DND-41 (cell line): ENCODE results near the gene RGL1.

Experiments used
- ATAC-seq: fragments of 200-7000 bp; cut with Tn5 transposase; 3 replicates; pipeline ENCODE4 v1.9.1; 2021; ENCODE audit warnings: low read depth; ENCODE audit not compliant: insufficient read depth
- DNase-seq: peaks from one replicate; pipeline ENCODE4 v3.0.0-alpha.2; 2020
- H2AFZ ChIP-seq: 2 replicates; pipeline ENCODE4 v1.6.0; 2012; ENCODE audit warnings: low read depth, low read length
- H3K27ac ChIP-seq: 2 replicates; pipeline ENCODE4 v1.5.1; 2012; ENCODE audit warnings: low read length, inconsistent platforms
- H3K27me3 ChIP-seq: fragments of 200-600 bp; sonication (generic); 2 replicates; pipeline ENCODE4 v1.6.0; 2012; ENCODE audit warnings: low read length, mild to moderate bottlenecking, inconsistent platforms; ENCODE audit not compliant: insufficient read depth, poor library complexity
- H3K36me3 ChIP-seq: 2 replicates; pipeline ENCODE4 v1.5.1; 2012; ENCODE audit warnings: low read length, inconsistent platforms; ENCODE audit not compliant: insufficient read depth
- H3K4me1 ChIP-seq: 2 replicates; pipeline ENCODE4 v1.5.1; 2012; ENCODE audit warnings: mild to moderate bottlenecking, low read length; ENCODE audit not compliant: insufficient read depth
- H3K4me2 ChIP-seq: 2 replicates; pipeline ENCODE4 v1.6.0; 2012; ENCODE audit warnings: mild to moderate bottlenecking, moderate library complexity, low read length, inconsistent platforms; ENCODE audit not compliant: insufficient read depth
- H3K4me3 ChIP-seq, 2 experiments: fragments of 200-600 bp in 1 of 2; shearing (Covaris generic) in 1 of 2; 2 replicates each; pipeline ENCODE4 v1.5.1; 2012 to 2016; ENCODE audit warnings: inconsistent platforms in 2 of 2, low read length in 2 of 2, mild to moderate bottlenecking in 2 of 2, low read depth in 1 of 2, moderate library complexity in 1 of 2
- H3K79me2 ChIP-seq: 2 replicates; pipeline ENCODE4 v1.6.0; 2012; ENCODE audit warnings: low read length, inconsistent platforms; ENCODE audit not compliant: insufficient read depth
- H3K9ac ChIP-seq: 2 replicates; pipeline ENCODE4 v1.6.0; 2012; ENCODE audit warnings: low read depth, mild to moderate bottlenecking, inconsistent platforms, low read length, moderate library complexity
- H3K9me3 ChIP-seq: 2 replicates; pipeline ENCODE4 v1.5.1; 2012; ENCODE audit warnings: low read length, moderate library complexity, mild to moderate bottlenecking, inconsistent platforms; ENCODE audit not compliant: insufficient read depth, severe bottlenecking
- H4K20me1 ChIP-seq: 2 replicates; pipeline ENCODE4 v1.6.0; 2012; ENCODE audit warnings: low read length; ENCODE audit not compliant: insufficient read depth
- CTCF ChIP-seq: IDR thresholded peaks from 2 replicates; pipeline ENCODE4 v1.5.1; 2012; ENCODE audit warnings: borderline replicate concordance, low read length, moderate library complexity, mild to moderate bottlenecking; ENCODE audit not compliant: poor library complexity, severe bottlenecking; ENCODE audit errors: extremely low read depth
- EZH2 ChIP-seq: IDR thresholded peaks from 3 replicates; pipeline ENCODE4 v1.6.1; 2012; ENCODE audit warnings: borderline replicate concordance, low read depth, mild to moderate bottlenecking, moderate library complexity, low read length, inconsistent platforms; ENCODE audit not compliant: severe bottlenecking

The RGL1 gene

GRCh38 chr1:183764981-183765380, 39.9 kb upstream of the RGL1 start:
- Histone ChIP-seq H4K20me1 (no peaks in the 10 kb centered on the region), H3K79me2 (no peaks in the 10 kb centered on the region), H3K4me1 (no peaks in the 10 kb centered on the region), H3K4me2 (no peak overlapping the region), H3K4me3 (no peak overlapping the region), H3K36me3 (no peaks in the 10 kb centered on the region), H3K27ac (no peak overlapping the region), H3K27me3 (no peaks in the 10 kb centered on the region), H3K9me3 (peaks cover 12% of the 10 kb centered on the region), H3K9ac (no peak overlapping the region), H2AFZ (no peak overlapping the region)
- no peak for TF ChIP-seq EZH2
- TF ChIP-seq CTCF, result no peak
- DNase-seq (no peak), ATAC-seq (no peak)

- Histone ChIP-seq H3K79me2 (no peaks in the 10 kb centered on the region), H3K4me3 (no peak overlapping the region), H3K27ac (no peak overlapping the region), H4K20me1 (no peaks in the 10 kb centered on the region), H3K9me3 (peaks cover 2% of the 10 kb centered on the region), H2AFZ (no peak overlapping the region), H3K36me3 (no peaks in the 10 kb centered on the region), H3K4me1 (no peaks in the 10 kb centered on the region), H3K9ac (no peak overlapping the region), H3K27me3 (no peaks in the 10 kb centered on the region), H3K4me2 (no peak overlapping the region)
- TF ChIP-seq CTCF, result no peak
- ATAC-seq (no peak), DNase-seq (no peak)
Measured at GRCh38 chr1:183769956-183770815, 34.7 kb upstream of the RGL1 start.

GRCh38 chr1:183770816-183771128, 34.1 kb upstream of the RGL1 start:
- Histone ChIP-seq H4K20me1 (no peaks in the 10 kb centered on the region), H2AFZ (no peak overlapping the region), H3K4me3 (no peak overlapping the region), H3K79me2 (no peaks in the 10 kb centered on the region), H3K27ac (no peak overlapping the region), H3K36me3 (no peaks in the 10 kb centered on the region), H3K9ac (no peak overlapping the region), H3K4me2 (no peak overlapping the region), H3K27me3 (no peaks in the 10 kb centered on the region), H3K9me3 (peaks cover 2% of the 10 kb centered on the region), H3K4me1 (no peaks in the 10 kb centered on the region)
- DNase-seq (no peak), ATAC-seq (no peak)
- no peak for TF ChIP-seq EZH2
- no peak for TF ChIP-seq CTCF
